Suprapubic skin (tissue), 4 donors: ENCODE results near the gene RERE.

Source experiments
- EP300 ChIP-seq: sonication (generic); formaldehyde crosslinking; IDR thresholded peaks from one replicate; pipeline ENCODE4 v1.6.1; 2017; ENCODE audit warnings: antibody characterized with exemption
- POLR2A ChIP-seq, 2 donors: fragments of 450-650 bp; IDR thresholded peaks; one replicate each; pipeline ENCODE4 v1.6.1; 2017; ENCODE audit warnings: antibody characterized with exemption in 2 of 2, mild to moderate bottlenecking in 2 of 2, moderate library complexity in 2 of 2
- POLR2AphosphoS5 ChIP-seq, 3 donors: sonication (generic); formaldehyde crosslinking; IDR thresholded peaks; one replicate each; pipeline ENCODE4 v1.6.1; 2017; ENCODE audit warnings: antibody characterized with exemption in 3 of 3
- TF ChIP-seq, protein P1 (sequence below), 2 donors: fragments of 200-600 bp in 1 of 2; fragments of 450-650 bp in 1 of 2; sonication (generic) in 1 of 2; IDR thresholded peaks; one replicate each; pipeline ENCODE4 v1.5.1; 2016 to 2019; ENCODE audit warnings: antibody characterized with exemption in 2 of 2, mild to moderate bottlenecking in 1 of 2, moderate library complexity in 1 of 2

GRCh38 chr1:8356256-8357209, 460.9 kb downstream of the RERE start:
- TF ChIP-seq POLR2AphosphoS5 (IDR thresholded peaks at IDR 0.05) (no peak), POLR2A (IDR thresholded peaks at IDR 0.05) (no peak), EP300 (no peak)
- TF ChIP-seq, protein P1, sequence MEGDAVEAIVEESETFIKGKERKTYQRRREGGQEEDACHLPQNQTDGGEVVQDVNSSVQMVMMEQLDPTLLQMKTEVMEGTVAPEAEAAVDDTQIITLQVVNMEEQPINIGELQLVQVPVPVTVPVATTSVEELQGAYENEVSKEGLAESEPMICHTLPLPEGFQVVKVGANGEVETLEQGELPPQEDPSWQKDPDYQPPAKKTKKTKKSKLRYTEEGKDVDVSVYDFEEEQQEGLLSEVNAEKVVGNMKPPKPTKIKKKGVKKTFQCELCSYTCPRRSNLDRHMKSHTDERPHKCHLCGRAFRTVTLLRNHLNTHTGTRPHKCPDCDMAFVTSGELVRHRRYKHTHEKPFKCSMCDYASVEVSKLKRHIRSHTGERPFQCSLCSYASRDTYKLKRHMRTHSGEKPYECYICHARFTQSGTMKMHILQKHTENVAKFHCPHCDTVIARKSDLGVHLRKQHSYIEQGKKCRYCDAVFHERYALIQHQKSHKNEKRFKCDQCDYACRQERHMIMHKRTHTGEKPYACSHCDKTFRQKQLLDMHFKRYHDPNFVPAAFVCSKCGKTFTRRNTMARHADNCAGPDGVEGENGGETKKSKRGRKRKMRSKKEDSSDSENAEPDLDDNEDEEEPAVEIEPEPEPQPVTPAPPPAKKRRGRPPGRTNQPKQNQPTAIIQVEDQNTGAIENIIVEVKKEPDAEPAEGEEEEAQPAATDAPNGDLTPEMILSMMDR (IDR thresholded peaks at IDR 0.05) = no peak
